HG02610 (cell line): ENCODE results near the gene APPL1.

Experiments
- ATAC-seq: cut with Tn5 transposase; IDR thresholded peaks from one replicate; pipeline ENCODE4 v1.9.1; 2021; ENCODE audit warnings: mild to moderate bottlenecking, moderate library complexity; ENCODE audit not compliant: unreplicated experiment

APPL1 gene, protein sequence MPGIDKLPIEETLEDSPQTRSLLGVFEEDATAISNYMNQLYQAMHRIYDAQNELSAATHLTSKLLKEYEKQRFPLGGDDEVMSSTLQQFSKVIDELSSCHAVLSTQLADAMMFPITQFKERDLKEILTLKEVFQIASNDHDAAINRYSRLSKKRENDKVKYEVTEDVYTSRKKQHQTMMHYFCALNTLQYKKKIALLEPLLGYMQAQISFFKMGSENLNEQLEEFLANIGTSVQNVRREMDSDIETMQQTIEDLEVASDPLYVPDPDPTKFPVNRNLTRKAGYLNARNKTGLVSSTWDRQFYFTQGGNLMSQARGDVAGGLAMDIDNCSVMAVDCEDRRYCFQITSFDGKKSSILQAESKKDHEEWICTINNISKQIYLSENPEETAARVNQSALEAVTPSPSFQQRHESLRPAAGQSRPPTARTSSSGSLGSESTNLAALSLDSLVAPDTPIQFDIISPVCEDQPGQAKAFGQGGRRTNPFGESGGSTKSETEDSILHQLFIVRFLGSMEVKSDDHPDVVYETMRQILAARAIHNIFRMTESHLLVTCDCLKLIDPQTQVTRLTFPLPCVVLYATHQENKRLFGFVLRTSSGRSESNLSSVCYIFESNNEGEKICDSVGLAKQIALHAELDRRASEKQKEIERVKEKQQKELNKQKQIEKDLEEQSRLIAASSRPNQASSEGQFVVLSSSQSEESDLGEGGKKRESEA

DNA sequence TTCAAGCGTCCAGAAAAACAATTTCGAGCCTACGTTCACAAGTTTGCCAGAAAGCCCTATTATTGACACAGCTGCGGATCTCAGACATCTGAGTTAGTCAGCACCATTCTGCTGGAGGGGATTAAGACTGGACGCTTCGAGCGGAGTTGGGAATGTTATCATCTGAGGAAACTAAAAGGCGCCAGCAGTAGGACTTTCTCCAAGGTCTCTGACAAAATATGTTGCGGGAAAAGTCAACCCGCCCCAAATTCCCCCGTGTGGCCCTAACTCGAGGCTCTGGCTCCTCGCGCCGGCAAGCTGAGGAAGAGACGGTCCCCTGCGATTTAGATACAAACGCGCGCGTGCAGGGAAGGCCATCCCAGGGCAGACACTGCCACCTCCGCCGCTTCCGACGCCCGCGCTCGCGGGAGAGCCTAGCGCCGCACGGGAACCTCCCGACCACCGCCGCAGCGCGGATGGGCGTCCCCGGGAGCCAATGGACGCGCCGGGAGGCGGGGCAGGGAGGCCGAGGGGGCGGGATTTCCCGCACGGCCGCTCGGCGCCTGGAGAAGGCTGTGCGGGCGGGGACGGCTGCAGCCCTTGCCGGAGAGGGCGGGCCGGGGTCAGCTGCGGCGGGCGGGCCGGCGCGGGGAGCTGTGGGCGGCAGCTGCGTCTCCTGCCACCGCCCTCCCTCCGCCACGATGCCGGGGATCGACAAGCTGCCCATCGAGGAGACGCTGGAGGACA, at the start of gene APPL1:
APPL1 (plus strand) TSS at position 526 of the 726 bp plus-strand sequence; CDS start at position 681, 155 bp downstream.
- ATAC-seq = peak; percentile 88

DNA sequence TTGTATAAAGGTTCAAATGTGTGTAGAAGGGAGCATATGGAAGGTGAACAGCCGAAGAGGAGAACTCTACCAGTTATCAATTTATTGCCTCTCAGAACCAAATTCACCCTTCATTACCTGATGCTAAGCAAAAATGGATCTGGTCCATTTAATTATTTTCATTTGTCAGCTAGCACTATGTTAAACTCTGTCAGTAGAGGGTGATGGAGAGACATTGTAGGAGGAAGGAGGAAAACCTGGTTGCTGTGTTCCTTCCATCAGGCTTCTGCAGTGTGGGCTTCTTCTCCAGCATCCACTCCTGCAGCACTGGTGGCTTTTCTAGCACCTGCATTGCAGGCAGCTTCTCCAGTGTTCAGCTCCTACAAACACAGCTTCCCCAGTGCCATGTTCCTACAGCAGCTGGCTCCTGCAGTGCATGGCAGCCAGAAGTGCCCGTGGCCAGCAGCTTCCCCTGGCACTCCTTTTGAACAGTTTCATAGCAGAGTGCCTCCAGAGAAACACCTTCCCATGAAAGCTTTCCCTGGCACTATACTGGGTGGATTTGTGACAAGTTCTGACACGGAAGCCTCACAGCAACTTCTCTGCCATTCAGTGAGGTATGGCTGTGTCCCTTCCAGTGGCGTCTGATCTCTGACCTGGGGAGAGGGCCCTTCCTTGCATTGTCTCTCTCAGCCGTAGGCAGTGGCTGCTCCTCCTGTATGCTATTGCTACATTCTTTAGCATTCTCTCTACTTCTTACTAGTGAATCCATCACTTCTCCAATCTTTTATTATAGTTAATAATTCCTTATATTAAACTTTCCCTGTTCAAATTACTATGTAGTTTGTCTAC, 47.7 kb upstream of the APPL1 start:
- no peak for ATAC-seq

DNA sequence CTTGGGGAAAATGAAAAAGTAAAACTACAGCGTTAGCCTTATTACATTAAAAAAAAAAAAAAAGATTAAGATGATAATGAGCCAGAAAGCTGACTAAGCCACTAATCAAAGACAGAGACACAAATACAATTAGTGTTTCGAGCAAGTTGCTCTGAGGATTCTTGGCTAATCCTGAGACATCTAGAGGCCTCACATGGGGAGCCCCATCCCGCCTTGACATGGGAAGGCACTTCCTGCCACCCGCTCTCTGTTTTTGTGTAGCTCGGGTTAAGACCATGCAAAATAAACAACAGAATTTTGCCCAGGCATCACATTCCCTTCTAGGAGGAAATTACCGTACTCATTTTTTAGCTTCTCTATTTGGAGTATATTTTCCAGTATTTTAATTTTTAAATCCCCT, 43.0 kb upstream of the APPL1 start:
- no peak for ATAC-seq

DNA sequence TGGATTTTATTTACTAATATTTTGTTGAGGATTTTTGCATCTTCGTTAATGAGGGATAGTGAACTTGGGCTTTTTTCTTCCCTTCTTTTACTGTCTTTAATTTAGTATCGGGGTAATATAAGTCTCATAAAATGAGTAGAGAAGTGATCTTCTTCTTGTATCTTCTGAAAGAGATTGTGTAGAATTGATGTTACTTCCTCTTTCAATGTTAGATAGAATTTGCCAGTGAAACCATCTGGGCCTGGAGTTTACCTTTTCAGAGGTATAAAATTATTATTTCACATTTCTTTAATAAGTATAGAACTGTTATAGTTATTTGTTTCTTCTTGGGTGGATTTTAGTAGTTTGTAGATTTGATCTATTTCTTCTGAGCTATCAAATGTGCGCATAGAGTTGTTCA, 35.5 kb upstream of the APPL1 start:
- no peak for ATAC-seq

DNA sequence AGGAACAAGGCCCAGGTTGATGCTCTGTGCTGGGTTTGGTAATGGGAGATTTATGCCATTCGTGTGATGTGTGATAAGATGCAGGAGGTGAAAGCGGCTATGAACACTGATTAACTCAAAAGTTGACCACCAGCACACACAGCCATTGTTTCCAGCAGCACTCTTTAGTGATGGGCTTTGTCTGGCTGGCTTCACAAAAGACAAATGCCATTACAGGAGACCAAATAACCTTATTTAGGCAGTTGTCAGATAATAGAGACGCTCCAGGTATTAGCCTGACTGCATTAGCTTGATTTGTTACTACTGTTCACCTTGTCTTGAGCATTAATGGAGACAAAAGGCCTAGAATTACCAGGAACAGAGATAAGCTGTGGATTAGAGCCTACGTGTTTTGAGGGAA, 32.9 kb upstream of the APPL1 start:
- ATAC-seq = no peak

DNA sequence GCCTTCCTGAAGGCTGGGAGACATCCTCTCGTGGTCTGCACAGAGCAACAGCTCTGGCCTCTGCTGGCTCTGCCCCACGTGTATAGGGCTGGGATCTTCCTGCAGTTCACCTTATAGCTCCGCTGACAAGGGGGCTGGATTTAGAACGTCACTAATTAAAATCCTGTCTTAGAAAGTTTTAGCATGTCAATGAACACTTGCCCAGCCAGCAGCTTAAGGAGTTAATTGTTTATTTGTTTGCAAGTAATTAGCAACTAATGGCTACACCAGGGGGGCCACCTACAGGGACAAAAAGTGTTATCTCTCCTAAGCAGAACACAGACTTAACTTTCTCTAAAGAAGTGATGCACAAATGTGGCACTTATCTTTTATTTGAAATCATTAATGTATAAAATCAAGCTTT, 27.6 kb upstream of the APPL1 start, which contains the start of gene HESX1:
HESX1 (minus strand) TSS at position 84 of the 403 bp plus-strand sequence; CDS start at position 24, 60 bp downstream.
- ATAC-seq = no peak

DNA sequence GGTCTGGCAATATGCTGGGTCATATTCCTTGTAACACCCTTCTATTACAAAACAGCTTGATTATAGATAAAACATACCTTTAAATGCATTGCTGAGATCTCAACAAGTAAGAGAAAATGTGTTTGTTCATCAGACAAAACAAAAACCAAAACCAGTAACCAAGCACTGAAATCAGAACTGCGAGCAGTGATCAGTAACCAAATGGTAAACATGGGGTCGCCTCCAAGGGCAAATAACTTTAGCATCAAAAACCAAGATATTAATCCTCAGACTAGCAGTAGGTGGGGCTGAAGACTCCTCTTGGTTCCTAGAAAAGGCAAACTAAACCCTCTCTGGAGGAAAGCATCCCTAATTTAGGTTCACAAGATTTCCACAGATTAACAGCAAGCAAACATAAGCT, 21.1 kb upstream of the APPL1 start:
- ATAC-seq = no peak

DNA sequence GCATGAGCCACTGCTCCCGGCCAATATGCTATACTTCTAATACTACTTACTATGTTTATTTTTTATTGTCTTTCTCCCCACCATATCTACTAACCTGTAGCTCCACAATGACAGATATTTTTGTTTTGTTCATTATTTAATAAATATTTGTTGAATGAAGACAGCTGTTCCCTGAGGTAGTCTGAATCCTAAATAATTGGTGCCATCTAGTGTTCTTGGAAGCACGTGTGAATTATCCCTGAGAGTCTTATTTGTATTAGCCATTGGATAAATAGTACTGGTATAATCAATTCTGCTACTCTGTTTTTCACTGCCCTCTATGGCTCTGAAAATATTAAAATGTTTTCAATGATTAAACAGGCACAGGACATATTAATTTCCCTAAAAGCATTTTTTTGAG, 5.6 kb upstream of the APPL1 start:
- ATAC-seq = no peak

DNA sequence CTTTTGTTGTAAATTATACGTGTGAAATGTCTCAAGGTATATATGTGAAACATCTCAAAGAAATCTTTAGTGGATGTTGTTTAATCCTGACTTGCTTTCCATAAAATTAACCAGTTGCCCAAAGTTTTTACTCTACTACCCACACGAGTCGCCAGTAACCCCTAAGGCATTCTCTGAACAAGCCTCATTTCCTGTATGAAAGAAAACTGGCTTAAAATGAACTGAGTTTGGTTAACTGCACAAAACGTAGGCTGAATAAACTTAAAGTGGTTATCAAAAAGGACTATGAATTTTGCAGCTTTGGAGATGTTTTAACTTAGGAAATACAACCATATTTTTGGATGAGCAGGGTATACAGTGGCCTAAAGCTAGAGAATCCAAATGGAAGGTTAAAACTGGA, 2.7 kb upstream of the APPL1 start:
- ATAC-seq = no peak

DNA sequence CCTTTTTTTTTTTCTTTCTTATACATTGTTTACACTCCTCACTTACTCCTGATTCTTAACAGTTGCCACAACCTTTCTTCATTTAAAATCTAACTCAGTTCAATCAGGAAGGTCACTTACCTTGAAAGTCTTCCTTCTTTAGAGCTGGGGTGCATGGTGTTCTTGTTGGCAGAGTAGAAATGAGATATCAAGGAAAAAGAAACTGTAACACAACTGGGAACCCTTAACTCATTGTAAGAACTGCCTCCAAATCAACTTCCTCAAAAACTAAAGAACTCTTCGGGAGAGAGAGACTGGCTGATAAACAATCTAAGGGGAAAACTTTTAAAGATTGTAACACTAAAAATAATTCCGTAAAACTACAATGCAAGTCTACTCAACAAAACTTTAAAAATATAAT, 1.4 kb upstream of the APPL1 start:
- ATAC-seq = no peak

DNA sequence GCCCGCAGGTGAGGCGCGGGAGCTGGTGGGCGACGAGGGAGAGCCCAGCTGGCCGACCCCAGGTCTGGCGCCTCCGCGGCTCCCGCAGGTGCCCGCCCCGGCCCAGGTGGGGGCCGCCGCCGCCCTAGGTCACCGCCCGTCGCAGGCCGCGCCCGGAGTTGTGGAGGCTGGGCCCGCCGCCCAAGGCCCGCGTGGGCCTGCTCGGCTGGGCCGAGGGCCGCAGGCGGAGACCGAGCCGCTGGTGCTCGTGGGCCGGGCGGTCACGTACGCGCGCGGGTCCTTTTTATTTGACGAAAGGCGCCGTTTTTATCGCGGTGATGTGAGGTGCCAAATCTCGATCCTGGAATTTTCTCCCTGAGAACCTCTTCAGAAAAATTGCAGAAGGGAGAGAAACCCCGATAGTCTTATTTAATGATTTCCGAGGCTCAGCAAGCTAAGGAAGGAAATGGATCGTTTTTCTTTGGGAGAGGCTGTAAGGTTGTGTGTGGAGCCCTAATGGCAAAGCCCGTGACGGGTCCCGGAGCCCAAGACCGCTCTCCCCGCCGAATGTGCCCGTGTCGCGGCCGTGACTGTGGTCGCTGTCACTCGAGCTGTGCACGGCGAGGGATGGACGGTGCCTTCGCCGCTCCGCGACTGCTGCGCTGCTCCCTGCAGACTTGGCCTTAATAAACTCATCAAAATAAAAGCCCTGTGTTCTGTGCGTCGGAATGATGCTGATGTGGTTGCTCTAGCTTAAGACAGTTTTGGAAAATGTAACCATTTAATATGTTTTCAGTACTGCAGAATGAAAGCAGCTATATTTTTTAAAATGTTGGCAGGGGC, 612 bp downstream of the APPL1 start:
- ATAC-seq = peak; percentile 29

DNA sequence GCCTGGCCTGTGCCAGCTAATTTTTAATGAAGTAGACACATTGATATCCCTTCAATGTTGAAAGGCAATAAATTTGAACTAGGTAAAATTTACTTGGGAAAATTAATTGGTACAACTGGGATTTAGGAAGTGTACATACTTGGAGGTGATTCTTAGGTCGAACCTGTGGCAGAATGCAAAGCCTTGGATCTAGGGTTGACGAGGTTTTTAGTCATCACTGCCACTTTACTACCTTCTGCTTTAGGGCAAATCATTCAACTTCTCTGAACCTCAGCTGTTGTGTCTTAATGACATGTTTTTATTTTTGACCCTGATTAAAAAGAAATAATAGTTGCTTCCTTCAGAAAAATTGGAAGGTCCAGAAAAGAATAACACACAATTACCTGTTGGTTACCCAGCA, 2.5 kb downstream of the APPL1 start:
- ATAC-seq = no peak

DNA sequence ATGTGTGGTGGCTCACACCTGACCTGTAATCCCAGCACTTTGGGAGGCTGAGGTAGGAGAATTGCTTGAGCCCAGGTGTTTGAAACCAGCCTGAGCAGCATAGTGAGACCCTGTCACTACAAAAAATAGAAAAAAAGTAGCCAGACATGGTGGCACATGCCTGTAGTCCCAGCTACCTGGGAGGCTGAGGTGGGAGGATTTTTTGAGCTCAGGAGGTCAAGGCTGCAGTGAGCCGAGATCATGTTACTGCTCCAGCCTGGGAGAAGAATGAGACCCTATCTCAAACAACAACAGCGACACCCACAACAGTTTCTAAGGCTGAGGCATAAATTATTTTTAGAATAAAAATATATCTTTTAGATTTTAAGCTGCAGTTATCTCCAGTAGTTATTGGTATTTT, 6.3 kb downstream of the APPL1 start:
- ATAC-seq = no peak

DNA sequence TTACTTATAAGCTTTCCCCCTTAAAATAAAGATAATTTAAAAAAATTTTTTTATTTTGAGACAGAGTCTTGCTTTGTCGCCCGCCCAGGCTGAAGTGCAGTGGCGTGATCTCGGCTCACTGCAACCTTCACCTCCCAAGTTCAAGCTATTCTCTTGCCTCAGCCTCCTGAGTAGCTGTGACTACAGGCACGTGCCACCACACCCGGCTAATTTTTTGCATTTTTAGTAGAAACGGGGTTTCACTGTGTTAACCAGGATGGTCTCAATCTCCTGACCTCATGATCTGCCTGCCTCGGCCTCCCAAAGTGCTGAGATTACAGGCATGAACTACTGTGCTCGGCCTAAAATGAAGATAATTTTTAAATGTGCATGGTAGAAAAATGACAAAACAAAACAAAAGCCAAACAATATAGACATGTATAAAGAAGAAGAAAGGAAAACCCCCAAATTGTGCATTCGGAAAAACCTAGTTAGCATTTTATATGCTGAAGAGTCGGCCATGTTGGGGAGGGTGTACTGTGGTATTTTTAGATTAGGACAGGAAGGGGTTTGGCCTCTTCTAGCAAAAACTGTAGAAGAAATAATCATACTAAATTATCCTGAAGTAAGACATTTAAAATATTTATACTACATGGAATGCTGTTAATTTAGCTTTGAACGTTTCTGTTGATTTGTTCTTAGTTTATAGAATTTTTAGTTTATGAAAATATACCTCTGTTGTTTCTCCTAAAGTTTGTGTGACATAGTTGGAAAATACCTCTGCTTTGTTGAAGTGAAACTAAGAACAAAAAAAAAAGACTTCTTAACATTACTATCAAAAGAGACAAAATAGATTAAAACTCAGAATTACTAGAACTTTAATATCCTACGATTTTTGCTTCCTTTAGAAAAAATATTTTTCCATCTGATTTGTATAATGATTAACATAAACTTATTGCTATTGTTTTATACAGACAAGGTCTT, 7.4 kb downstream of the APPL1 start:
- peak; percentile 70 for ATAC-seq

DNA sequence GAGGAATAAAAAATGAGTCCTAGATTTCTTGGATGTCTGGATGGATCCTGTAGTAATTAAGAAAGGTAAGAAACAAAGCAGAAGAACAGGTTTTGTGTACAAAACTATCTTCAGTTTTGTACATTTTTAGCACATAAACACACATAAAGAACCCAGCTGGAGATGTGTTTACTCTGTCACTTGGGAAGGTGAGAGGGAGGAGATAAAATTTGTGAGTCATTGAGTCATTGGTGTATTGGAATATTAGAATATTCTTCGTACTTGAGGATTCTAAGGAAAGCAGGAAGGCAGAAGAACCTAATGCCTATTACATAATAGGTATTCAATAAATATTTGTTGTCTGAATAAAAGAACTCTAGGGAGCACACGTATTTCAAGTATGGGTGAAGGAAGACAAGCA, 17.4 kb downstream of the APPL1 start:
- ATAC-seq = no peak

DNA sequence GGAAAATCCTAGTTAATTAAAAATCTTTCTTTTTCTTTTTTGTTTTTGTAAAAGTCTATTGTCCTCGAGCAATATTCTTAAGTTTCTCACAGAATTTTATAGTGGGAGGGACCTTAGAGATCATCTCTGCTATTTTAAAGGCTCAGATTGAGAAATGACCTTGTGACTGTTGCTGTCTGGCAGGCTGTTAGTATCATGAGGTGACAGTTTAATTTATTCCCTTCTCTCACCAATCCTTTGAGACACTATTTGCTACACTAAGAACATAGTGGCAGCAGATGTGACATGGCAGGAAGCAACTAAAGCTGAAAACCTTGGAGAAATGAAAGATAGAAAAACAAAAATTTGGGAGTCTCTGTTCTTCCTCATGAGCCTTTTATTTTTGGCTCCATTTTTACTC, 24.9 kb downstream of the APPL1 start:
- ATAC-seq = no peak

DNA sequence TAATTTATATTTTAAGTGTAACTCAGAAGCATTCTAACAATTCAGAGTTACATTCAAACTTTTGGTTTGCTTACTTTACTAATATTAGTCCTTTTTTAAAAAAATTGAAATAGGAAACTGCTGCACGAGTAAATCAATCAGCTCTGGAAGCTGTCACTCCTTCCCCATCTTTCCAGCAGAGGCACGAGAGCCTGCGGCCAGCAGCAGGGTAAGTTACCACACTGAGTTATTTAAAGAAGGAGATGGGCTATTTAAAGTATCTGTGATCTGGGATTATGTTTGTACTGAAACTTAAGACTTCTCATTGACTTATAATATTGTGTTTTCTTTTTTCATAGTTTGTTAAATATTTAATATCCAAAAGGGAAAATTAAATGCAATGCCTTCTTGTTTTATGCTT, 29.3 kb downstream of the APPL1 start:
- no peak for ATAC-seq

DNA sequence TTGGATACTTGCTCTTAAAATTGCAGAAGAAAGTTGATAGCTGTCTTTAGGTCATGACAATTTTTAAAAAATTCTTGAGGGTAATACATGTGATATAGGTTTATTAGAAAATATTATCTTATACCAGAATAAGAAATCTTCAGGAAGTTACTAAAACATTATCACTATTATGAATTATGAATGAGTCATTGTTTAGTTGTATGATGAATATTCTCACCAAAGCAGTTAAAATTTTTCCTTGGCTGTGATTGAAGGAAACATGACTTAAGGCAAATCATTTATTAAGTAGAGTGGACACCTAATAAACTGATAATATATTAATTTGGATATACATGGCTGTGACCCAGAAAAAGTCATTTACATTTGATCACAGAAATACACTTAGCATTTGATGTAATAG, 30.1 kb downstream of the APPL1 start:
- no peak for ATAC-seq

DNA sequence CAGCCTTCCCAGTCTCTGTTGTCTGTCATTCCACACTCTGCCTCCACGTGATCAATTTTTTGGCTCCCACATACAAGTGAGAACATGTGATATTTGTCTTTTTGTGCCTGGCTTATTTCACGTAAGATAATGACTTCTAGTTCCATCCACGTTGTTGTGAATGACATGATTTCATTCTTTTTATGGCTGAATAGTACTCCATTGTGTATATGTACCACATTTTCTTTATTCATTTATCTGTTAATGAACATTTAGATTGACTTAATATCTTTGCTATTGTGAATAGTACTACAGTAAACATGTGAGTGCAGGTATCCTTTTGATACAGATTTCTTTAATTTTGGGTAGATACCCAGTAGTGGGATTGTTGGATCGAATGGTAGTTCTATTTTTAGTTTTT, 33.6 kb downstream of the APPL1 start:
- no peak for ATAC-seq
